ENCODE results near the gene RNF148.

DNA sequence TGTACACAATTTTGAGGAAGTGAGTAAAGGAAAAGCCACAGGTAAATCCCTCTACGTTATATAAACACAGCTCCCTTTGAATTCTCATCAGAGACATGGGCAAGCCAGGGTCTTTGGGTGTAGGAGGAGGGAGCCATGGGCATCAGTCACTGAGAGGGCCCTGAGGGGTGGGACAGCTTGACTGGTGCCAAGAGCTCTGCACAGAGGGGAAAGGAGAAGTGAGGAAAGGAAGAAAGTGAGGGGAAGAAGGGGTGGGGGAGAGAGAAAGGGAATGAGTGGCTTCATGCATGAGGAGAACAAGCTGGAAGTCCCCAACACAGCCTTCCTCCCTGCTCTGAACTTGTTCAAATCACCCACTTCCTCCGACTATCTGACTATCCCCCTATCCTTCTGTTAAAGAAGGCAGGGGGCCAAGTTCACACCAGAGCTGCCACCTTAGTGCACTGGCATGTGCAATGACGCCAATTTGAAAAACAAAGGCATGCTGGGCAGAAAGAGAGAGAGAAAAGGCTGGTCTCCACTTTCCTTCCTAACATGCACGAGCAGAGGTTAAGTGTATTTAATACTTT, 16.4 kb upstream of the RNF148 start:
- TF ChIP-seq POLR2A (IDR thresholded peaks at IDR 0.05; ENCODE audit: low read depth, low read length) (no peak), POU2F2 (IDR thresholded peaks at IDR 0.05; ENCODE audit: low read depth, low read length) (no peak), POLR2AphosphoS5 (IDR thresholded peaks at IDR 0.05; ENCODE audit: low read depth, low read length) (no peak)
